ENCODE measurements around the gene SPSB3.

- TF ChIP-seq EZH2 (IDR thresholded peaks at IDR 0.05; ENCODE audit: low read length, missing control alignments) = no peak
- TF ChIP-seq, protein P1, sequence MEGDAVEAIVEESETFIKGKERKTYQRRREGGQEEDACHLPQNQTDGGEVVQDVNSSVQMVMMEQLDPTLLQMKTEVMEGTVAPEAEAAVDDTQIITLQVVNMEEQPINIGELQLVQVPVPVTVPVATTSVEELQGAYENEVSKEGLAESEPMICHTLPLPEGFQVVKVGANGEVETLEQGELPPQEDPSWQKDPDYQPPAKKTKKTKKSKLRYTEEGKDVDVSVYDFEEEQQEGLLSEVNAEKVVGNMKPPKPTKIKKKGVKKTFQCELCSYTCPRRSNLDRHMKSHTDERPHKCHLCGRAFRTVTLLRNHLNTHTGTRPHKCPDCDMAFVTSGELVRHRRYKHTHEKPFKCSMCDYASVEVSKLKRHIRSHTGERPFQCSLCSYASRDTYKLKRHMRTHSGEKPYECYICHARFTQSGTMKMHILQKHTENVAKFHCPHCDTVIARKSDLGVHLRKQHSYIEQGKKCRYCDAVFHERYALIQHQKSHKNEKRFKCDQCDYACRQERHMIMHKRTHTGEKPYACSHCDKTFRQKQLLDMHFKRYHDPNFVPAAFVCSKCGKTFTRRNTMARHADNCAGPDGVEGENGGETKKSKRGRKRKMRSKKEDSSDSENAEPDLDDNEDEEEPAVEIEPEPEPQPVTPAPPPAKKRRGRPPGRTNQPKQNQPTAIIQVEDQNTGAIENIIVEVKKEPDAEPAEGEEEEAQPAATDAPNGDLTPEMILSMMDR (conservative IDR thresholded peaks at IDR 0.05 in 1 of 2, IDR thresholded peaks at IDR 0.05 in 1 of 2; ENCODE audit: low read depth in 1 of 2, low read length in 2 of 2) = no peak
Observed at GRCh38 chr16:1765826-1766225, 16.5 kb downstream of the SPSB3 start.

Measured in fibroblast of lung (primary cell).